Fibroblast of peridontal ligament (primary cell): Measurements from ENCODE around the gene MTUS2.

Source experiments
- DNase-seq: peaks from one replicate; pipeline ENCODE4 v3.0.0-alpha.2; 2010; ENCODE audit errors: extremely low read depth

Gene MTUS2

GRCh38 chr13:29239653-29240525 is 419.8 kb downstream of the MTUS2 start:
- DNase-seq, result no peak

- no peak for DNase-seq
Observed at GRCh38 chr13:29254626-29255370, 434.7 kb downstream of the MTUS2 start.

- DNase-seq, result no peak
Observed at GRCh38 chr13:29255567-29255966, 435.4 kb downstream of the MTUS2 start.

GRCh38 chr13:29260684-29261083 is 440.5 kb downstream of the MTUS2 start:
- no peak for DNase-seq

GRCh38 chr13:29266261-29266660 is 446.1 kb downstream of the MTUS2 start:
- DNase-seq, result no peak

GRCh38 chr13:29266756-29267733 is 446.9 kb downstream of the MTUS2 start:
- no peak for DNase-seq

GRCh38 chr13:29270271-29270985 is 450.3 kb downstream of the MTUS2 start:
- DNase-seq, result no peak

GRCh38 chr13:29271606-29272005 is 451.5 kb downstream of the MTUS2 start:
- no peak for DNase-seq

GRCh38 chr13:29279356-29280254 is 459.5 kb downstream of the MTUS2 start:
- no peak for DNase-seq

GRCh38 chr13:29281932-29282495 is 461.9 kb downstream of the MTUS2 start:
- DNase-seq, result no peak

GRCh38 chr13:29284726-29285125 is 464.6 kb downstream of the MTUS2 start:
- DNase-seq, result no peak

- DNase-seq, result no peak
Observed at GRCh38 chr13:29287237-29287636, 467.1 kb downstream of the MTUS2 start.

- no peak for DNase-seq
Observed at GRCh38 chr13:29292045-29292444, 471.9 kb downstream of the MTUS2 start.

GRCh38 chr13:29294821-29295220 is 474.7 kb downstream of the MTUS2 start:
- no peak for DNase-seq

- DNase-seq, result no peak
Observed at GRCh38 chr13:29301027-29301426, 480.9 kb downstream of the MTUS2 start.

- DNase-seq, result no peak
Observed at GRCh38 chr13:29304148-29304547, 484.0 kb downstream of the MTUS2 start.

- no peak for DNase-seq
Observed at GRCh38 chr13:29310806-29311205, 490.7 kb downstream of the MTUS2 start.

- DNase-seq, result no peak
Observed at GRCh38 chr13:29315847-29316246, 495.7 kb downstream of the MTUS2 start.

- DNase-seq, result no peak
Observed at GRCh38 chr13:29317828-29318227, 497.7 kb downstream of the MTUS2 start.

- DNase-seq, result no peak
Observed at GRCh38 chr13:29318741-29319140, 498.6 kb downstream of the MTUS2 start.
